GM21367 (cell line): ENCODE results near the gene ACVRL1.

Experiments
- ATAC-seq: cut with Tn5 transposase; IDR thresholded peaks from one replicate; pipeline ENCODE4 v1.9.1; 2021; ENCODE audit not compliant: unreplicated experiment

ACVRL1 gene

GRCh38 chr12:51938726-51939125 is 31.4 kb downstream of the ACVRL1 start:
- ATAC-seq, result no peak

GRCh38 chr12:51941011-51941581 is 33.8 kb downstream of the ACVRL1 start:
- no peak for ATAC-seq

DNA sequence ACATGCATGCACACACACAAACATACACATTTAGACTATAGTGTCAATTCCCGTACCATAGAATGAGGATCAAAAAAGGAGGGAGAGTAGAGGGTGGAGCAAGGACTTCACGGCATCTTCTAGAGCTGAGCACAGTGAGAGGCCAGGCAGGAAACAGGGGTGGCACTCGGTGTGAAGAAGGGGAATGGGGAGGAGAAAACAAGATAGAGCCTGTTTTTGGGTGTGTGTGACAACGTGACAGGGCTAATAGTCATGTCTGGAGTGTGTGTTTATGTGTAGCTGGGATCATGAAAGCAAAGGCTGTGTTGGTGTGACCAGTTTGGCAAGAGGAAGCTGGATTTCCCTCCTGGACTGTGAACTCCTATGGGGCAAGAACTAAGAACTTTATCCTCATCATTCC is 34.3 kb downstream of the ACVRL1 start:
- no peak for ATAC-seq

DNA sequence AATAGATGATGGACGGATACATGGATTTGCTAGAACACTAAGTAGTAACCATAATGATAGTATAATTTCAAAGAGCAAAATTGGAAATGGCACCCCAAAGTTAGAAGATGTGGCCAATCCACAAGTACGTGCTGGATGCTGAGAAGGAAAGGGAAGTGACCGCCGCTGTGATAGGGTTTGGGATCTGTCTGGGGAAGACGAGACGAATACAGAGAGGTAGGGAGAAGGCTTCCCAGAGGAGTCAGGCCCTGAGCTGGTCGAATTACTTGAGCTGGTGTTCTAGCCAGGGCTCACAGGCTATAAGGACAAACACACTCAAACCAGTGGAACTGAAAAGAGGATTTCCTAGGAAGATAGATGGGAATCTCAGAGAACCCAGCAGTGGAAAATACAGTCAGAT is 34.8 kb downstream of the ACVRL1 start:
- ATAC-seq, result no peak

- no peak for ATAC-seq
Observed at GRCh38 chr12:51942501-51943000, 35.2 kb downstream of the ACVRL1 start.

DNA sequence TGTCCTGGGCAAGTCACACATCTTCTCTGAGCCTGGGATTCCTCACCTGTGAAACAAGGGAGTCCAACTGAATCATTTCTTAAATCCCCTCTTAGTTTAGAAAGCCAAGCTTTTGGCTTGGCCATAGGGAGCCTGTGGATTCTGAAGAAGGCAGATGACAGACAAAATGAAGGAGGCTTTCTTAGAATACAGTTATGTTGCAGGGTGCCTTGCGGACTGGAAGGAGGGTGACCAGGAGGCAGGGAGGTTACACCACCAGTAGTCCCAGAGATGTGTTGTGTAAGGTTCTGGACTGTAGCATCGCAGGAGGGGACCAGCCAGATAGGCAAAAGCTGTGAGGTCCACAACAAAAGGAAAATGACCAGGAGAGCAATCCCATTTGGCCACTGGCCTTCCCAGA is 36.0 kb downstream of the ACVRL1 start:
- no peak for ATAC-seq

- no peak for ATAC-seq
Observed at GRCh38 chr12:51944608-51945233, 37.4 kb downstream of the ACVRL1 start.

- no peak for ATAC-seq
Observed at GRCh38 chr12:51947246-51947996, 40.1 kb downstream of the ACVRL1 start.

- no peak for ATAC-seq
Observed at GRCh38 chr12:51948066-51948465, 40.8 kb downstream of the ACVRL1 start.

DNA sequence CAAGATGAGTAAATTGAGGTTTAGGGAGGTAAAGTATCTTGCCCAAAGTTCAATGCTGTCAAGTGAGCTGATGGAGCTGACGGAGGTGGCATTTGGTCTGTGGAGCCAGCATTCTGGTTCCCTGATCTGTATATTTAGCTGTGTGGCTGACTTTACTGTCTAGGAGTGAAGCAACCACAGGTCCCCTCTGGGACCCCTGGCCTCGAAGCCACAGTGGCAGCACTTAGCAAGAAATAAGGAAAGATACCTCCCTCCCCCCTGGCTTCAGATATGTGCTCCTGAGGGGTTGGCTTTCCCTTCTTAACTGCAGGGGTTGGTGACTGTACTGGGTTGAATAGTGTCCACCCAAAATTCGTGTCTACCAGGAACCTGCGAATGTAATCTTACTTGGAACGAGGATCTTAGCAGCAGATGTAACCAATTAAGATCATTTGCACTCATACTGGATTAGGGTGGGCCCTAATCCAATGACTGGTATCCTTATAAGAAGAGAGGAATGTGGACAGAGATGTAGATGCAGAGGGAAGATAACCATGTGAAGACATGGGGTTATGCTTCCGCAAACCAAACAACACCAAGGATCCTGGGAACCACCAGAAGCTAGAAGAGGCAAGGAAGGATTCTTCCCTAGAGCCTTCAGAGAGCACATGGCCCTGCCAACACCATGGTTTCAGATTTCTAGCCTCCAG is 42.2 kb downstream of the ACVRL1 start:
- no peak for ATAC-seq

- ATAC-seq, result no peak
Observed at GRCh38 chr12:51950682-51951198, 43.4 kb downstream of the ACVRL1 start.

DNA sequence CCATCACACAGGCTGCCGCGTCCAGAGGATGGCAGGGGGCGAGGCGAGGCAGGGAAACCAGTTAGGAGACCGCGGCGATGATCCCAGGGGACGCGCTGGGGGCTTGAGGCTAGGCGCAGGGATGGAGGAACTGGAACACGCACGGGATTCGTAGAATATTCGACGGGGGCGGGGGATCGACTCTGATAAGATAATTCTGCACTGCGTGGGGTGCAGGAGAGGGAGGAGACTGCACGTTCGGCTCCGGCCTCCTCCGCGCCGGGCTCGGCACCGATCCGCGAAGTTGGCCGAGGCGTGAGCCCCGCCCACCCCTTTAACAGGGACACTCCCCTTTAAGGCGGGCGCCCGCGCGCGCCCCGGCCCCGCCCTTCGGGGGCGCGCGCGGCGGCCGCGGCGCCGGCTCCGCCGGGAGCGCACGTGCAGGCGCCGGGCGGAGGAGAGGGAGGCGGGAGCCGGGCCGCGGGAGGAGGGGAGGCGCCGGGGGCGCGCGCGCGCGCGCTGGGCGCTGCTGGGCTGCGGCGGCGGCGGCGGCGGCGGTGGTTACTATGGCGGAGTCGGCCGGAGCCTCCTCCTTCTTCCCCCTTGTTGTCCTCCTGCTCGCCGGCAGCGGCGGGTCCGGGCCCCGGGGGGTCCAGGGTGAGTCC is 44.0 kb downstream of the ACVRL1 start, which contains the start of gene ACVR1B:
Gene ACVR1B (plus strand): TSS at position 501 of the 644 bp plus-strand sequence. CDS start 45 bp downstream, at position 546.
- ATAC-seq, result peak; percentile 80

GRCh38 chr12:51951843-51952722 is 44.8 kb downstream of the ACVRL1 start:
- ATAC-seq, result no peak

DNA sequence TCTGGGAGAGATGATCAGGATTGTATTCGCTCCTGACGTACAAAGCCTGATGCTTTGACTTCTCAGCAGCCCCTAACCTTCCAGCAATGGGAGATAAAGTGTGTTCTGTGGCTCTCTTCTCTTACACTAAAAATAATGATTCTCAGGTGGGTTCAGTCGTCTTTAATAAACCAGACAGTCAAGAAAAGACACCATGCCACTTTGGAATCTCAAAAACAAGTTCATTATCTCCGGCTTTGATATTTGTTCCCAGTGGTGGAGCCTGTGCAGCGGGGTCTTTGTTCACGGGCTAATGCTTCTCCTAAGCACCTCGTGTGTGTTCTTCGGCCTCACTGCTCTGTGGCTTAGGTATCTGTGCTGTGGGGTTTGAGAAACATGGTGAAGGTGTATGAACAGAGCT is 45.8 kb downstream of the ACVRL1 start:
- no peak for ATAC-seq

DNA sequence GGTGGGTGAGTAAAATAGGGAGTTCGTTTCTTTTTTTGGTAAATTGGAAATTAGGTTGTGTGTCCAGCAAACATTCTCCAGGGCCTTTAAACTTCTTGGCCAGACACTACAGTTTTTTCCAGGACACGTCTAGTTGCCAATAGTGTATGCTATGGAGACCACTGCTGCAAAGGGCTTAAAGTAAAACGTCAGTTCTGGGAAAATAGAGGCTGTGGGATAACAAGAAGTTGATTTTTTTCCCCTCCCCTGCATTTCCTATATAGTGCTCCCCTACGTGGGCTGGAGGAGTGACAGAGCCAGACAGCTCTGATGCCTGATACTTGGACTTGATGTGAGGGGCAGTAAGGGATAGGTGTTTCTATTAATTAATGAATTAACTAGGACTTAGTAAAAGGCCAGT is 46.6 kb downstream of the ACVRL1 start:
- no peak for ATAC-seq

- no peak for ATAC-seq
Observed at GRCh38 chr12:51954561-51955361, 47.5 kb downstream of the ACVRL1 start.

DNA sequence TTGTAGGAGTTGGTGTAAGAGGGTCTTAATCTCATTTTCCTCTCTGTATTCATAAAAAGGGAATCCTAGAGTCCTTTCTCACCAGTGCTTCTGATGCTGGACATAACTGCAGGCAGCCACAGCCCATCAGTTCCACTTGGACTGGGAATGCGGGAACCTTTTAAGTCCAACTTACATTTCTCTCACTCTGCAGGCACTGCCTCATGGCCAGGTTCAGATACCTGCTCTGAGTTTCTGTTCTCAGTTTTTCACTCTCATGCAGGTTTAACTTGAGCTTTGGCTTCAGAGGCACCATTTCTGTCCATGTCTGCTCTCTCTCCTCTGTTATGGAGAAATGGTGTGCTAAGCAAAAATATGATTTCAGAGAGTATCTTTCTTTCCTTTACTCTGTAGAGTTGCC is 48.4 kb downstream of the ACVRL1 start:
- no peak for ATAC-seq

- ATAC-seq, result no peak
Observed at GRCh38 chr12:51958542-51958941, 51.2 kb downstream of the ACVRL1 start.

- ATAC-seq, result no peak
Observed at GRCh38 chr12:51959211-51959610, 51.9 kb downstream of the ACVRL1 start.
